NCI-H69 (cell line): ENCODE results near the gene MAP7D1.

Source experiments
- DNase-seq: peaks from one replicate; lab custom pipeline; 2025; lab: John Stamatoyannopoulos, UW

Gene MAP7D1

DNA sequence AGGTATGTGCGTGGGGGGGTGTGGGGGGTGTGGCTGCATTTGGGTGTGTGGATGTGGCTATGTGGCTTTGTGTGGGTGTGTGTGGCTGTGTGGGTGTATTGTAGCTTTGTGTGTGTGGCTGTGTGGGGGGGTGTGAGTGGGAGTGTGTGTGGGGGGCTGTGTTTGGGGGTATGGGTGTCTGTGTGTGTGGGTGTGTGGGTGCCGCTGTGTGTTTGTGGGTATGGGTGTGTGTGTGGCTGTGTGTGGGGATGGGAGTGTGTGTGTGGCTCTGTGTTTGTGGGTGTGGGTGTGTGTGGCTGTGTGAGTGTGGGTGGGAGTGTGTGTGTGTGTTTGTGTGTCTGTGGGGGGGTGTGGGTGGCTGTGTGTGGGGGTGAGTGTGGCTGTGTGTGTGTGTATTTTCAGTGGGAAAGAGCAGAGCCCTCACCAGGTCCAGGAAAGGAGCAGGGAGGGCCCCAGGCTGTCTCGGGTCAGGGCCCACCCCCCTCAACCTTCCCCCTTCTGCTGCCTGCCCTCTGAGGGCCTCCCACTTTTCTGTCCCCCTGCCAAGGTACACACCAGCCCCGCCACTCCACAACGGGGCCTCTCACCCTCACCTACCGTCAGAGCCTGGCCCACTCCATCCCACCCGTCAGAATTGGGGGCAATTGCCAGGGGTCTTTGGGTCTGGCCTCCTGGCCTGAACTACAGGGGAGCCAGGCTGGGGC, 29.0 kb upstream of the MAP7D1 start:
- no peak for DNase-seq

GRCh38 chr1:36128126-36128904, 27.6 kb upstream of the MAP7D1 start:
- no peak for DNase-seq

DNA sequence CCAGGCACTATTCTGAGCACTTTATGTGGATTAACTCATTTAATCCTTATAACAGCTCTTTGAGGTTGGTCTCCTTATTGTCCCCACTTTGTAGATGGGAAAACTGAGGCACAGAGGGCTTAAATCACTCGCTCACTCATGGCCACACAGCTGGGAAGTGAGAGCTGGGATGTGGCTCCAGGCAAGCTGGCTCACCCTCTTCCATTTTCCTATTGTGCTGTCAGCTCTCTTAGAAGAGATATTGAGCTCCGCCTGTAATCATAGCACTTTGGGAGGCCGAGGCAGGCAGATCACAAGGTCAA, 27.1 kb upstream of the MAP7D1 start:
- no peak for DNase-seq

DNA sequence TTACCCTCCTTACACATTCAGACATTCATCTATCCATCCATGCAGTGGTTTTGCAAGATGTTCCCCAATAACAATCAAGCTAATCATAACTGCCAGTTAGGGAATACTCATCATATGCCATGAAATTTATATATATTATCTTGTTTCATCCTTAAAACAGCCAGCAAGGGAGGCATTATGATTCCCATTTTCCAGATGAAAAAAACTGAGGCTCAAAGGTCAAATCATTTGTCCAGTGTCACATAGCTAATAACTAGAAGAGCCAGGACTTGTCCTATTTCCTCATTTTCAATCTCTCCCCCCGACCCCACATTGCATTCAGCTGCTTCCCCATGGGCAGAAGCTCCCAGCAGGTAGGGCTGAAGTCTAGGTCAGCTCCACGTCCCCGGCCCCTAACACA, 23.9 kb upstream of the MAP7D1 start:
- DNase-seq: no peak

GRCh38 chr1:36133484-36133883, 22.5 kb upstream of the MAP7D1 start:
- DNase-seq: peak; percentile 7

- no peak for DNase-seq
Observed at GRCh38 chr1:36134031-36134430, 21.9 kb upstream of the MAP7D1 start.

DNA sequence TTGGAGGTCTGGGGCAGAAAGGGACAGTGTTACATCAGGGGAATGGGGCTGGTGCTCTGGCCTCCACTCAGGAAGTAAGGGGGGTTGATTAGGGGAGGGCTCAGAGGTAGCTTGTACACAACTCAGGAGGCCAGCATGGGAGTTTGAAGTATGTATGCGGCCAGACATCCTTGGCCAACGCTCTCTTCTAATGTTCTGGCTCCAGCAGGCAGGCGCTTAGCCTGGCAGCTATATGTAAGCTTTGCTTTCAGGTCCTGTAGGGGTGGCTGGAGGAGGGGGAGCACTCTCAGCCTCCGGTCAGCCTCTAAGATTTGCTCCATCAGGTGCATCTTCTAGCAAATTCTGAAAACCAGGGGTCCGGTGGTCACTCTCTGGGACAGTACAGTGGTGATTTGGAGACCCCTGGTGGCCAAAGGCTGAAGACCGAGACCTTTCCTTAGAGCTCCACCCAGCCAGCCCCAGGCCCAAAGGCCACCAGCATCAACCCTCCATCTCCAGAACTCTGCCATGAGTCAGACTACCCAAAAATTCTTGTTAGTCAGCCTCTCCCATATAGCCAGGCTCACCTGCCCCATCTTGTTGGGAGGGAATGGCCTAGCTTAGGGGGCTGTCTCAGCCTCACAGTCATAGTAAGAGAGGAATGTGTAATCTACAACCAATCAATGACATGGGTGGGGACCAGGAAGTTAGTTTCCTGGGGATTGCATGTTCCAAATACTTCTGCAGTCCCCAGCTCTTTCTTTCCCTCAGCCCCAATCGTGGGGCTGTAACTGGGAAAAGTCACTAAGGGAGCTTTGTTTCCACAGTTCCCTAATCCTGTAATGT, 21.2 kb upstream of the MAP7D1 start:
- DNase-seq: peak; percentile 19

GRCh38 chr1:36135330-36135667, 20.7 kb upstream of the MAP7D1 start:
- no peak for DNase-seq

- no peak for DNase-seq
Observed at GRCh38 chr1:36135796-36136195, 20.2 kb upstream of the MAP7D1 start.

DNA sequence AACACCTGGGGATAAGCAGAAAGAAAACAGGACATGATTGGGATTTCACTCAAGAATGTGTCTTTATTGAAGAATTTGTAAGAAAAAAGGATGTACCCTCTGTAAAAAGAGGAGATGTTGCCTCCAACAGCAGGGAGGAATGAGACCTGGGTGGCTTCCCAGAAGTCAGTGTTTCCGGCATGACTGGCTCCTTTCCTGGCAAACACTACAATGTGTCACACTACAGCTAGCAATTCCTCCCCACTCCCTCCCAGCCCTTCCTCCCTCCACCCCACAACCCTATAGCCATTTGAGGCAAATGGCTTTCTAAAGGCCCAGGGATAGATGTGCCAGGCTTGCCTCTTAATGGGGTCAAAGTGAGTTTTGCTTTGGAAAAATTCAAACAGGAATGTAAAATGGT, 19.4 kb upstream of the MAP7D1 start:
- no peak for DNase-seq

DNA sequence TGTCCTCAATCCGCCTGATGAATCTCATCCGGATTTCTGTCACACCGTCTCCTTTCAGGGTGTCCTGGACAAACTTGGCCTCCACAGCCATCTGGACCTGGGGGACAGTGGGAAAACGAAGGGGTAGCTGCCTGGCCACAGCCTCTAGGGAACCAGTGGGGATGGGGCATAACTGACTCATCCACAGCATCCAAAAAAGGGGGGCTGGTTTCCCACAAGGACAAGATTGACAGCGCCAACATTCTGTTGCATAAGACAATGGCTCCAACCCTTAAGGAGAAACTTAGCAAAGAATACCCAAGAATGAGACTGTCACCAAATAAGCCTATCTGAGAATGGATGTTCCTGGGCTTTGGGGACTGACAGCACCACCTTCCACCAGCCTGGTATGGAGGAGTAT, 18.7 kb upstream of the MAP7D1 start:
- no peak for DNase-seq

- DNase-seq: peak; percentile 51
Observed at GRCh38 chr1:36137776-36138175, 18.2 kb upstream of the MAP7D1 start.

GRCh38 chr1:36139521-36139920, 16.4 kb upstream of the MAP7D1 start:
- no peak for DNase-seq

- DNase-seq: no peak
Observed at GRCh38 chr1:36142121-36142520, 13.8 kb upstream of the MAP7D1 start.

GRCh38 chr1:36143424-36143823, 12.5 kb upstream of the MAP7D1 start:
- DNase-seq: no peak

GRCh38 chr1:36144413-36144812, 11.5 kb upstream of the MAP7D1 start:
- DNase-seq: no peak

- no peak for DNase-seq
Observed at GRCh38 chr1:36148821-36149236, 7.1 kb upstream of the MAP7D1 start.

- DNase-seq: peak; percentile 98
Observed at GRCh38 chr1:36149237-36149972, 6.6 kb upstream of the MAP7D1 start, which contains the start of gene TRAPPC3. TSS of gene TRAPPC3 (minus strand) at chr1:36149486. CDS start at chr1:36149378, 108 bp downstream.

- DNase-seq: peak; percentile 59
Observed at GRCh38 chr1:36149973-36150295, 6.0 kb upstream of the MAP7D1 start.

GRCh38 chr1:36150296-36151133, 5.4 kb upstream of the MAP7D1 start:
- peak; percentile 93 for DNase-seq

DNA sequence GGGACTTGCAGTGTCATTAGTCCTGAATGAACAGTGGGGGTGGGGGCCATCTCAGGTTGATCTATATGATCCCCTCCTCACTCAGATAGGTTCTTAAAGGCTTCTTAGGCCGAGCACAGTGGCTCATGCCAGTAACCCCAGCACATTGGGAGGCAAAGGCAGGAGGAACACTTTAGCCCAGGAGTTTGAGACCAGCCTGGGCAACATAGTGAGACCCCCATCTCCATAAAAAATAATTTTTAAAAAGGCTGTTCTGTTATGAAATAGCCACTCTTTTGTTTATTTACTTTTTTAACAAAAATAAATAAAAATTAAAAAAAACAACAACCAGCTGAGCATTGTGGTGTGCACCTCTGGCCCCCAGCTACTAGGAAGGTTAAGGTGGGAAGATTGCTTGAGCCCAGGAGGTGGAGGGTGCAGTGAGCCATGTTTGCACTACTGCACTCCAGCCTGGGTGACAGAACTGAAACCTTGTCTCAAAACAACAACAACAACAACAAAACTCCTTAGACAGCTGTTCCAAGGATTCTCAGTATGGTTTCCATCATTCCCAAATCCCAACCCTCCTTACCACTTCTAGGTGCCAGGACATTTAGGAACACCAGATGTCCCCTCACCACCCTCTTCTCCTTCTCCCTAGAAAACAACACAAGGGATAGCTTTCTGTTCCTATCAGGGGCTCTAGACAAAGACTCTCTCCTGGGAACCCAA, 4.7 kb upstream of the MAP7D1 start:
- no peak for DNase-seq
